Hypothalamus (tissue), 51 donors: ENCODE results near the gene TDP2.
A peak's percentile ranks its signal among the peaks of the same experiment; 100 is the strongest.

Experiments
- DNase-seq, 51 donors: peaks; one replicate each; lab custom pipeline; 2025; lab: John Stamatoyannopoulos, UW

Gene TDP2, protein sequence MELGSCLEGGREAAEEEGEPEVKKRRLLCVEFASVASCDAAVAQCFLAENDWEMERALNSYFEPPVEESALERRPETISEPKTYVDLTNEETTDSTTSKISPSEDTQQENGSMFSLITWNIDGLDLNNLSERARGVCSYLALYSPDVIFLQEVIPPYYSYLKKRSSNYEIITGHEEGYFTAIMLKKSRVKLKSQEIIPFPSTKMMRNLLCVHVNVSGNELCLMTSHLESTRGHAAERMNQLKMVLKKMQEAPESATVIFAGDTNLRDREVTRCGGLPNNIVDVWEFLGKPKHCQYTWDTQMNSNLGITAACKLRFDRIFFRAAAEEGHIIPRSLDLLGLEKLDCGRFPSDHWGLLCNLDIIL

DNA sequence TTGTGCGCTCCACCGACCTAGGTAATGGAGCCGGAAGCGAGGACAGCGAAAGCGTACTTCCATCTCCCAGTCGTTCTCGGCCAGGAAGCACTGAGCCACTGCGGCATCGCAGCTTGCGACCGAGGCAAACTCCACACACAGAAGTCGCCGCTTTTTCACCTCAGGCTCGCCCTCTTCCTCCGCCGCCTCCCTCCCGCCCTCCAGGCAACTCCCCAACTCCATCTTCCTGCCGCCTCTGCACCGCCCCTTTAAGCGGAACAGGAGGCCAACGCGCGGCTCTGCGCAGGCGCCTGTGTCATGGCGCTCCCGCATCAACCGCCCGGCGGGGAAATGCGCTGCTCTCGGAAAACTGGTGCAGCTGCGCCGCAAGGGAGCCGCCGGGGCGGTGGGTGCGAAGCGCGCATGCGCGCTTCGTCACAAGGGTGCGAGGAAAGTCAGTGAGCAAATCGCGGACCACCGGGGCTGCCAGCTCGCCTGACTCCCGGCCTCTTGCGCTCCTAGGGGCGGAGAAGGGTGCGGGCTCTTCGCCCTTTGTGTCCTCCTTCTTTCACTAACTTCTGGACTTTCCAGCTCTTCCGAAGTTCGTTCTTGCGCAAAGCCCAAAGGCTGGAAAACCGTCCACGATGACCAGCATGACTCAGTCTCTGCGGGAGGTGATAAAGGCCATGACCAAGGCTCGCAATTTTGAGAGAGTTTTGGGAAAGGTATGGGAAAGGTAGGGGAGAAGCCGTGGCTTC lies at the start of gene TDP2, which contains the start of gene ACOT13:
Gene TDP2 (minus strand): TSS at position 259 of the 737 bp plus-strand sequence. CDS start 37 bp downstream, at position 222.
Gene ACOT13 (plus strand): TSS at position 437 of the 737 bp plus-strand sequence. CDS start 187 bp downstream, at position 624.
- DNase-seq, result peak; percentile 71 to 96 (median 90)

DNA sequence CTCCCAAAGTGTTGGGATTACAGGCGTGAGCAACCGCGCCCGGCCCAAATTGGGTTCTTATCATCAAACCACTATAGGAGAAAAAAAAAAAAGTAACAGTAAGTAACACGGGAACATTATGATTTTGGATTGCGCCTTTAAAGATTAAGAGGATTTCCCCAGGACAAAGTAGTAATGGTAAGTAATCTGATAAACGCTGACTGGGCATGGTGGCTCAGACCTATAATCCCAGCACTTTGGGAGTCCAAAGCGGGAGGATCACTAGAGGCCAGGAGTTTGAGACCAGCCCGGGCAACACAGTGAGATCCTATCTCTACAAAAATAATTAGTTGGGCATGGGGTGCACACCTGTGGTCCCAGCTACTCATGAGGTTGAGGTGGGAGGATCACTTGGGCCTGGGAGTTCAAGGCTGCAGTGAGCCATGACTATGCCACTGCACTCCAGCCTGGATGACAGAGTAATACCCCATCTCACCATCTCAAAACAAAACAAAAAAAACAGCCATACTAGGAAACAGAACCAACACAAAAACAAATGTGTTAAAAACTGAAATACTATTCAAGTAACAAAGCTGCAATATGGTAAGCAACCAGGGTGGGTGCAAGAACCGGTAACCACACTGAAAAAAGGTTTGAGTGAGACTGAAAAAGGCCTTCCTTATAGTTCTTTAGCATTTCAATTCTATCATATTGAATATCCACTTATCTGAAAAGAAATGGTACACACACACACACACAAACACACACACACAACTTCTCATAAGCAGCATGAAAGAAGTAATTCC lies 44.0 kb upstream of the TDP2 start:
- no peak for DNase-seq

DNA sequence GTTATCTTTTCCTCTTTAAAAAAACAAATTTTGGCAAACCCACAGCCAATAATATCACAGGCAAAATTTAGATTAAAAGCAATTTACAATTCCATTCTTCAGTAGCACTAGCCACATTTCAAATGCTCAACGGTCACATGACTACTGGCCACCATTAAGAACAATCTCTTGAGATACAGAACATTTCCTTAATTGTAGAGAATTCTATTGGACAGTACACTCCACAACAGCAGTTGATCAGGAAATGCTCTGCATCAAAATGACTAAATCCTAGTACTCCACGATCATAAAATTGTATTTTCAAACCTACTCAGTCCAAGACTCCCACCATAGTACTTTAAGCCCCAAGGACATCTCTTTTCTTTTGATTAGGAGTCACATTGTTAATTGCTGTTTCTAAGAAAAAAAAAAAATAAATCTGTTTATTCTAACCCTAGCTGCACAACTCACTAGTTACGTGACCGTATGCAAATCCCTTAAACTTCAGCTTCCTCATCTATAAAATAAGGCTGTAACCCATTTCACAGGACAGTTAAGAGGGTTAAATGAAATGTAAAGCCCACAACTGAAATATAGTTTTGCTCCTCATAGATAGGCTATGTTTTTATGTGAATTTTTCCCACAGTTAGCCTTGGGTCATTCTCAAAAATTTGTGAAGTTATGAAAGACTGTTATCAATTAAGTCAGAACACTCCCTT lies 42.5 kb upstream of the TDP2 start:
- no peak for DNase-seq

DNA sequence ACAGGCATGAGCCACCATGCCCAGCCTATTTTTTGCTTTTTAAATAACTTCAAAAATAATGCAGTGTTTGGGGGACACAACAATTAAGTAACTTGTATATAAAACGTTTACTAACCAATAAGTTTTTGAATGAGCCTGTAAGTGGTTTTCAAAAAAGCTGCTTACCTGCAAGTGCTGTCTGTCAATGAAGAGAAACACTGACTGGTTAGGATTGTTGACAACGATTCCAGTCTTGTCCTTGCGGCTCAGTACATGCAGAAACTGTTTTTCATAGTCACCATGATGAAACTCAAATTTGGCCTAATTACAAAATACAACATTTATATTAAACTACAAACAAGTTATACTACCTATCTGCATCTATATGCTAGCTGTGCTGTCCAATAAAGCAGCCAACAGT lies 41.9 kb upstream of the TDP2 start:
- DNase-seq, result no peak

DNA sequence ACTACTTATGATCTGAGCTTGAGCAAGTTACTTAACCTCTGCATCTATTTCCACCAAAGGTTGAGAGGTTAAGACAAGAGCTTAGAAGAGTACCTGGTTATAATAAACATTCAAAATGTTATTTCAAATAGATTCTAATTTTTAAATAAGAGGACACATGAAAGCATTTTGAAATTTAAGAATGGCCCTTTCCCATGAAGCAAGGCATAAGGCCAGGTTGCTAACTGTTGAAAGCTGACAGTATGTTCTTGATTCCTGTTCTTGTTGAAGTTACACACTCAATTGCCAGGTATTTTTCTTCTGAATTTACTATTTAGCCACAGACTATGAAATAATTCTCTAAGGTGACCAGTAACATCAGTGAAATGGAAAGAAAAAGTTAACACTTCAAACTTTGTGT lies 37.8 kb upstream of the TDP2 start:
- no peak for DNase-seq

DNA sequence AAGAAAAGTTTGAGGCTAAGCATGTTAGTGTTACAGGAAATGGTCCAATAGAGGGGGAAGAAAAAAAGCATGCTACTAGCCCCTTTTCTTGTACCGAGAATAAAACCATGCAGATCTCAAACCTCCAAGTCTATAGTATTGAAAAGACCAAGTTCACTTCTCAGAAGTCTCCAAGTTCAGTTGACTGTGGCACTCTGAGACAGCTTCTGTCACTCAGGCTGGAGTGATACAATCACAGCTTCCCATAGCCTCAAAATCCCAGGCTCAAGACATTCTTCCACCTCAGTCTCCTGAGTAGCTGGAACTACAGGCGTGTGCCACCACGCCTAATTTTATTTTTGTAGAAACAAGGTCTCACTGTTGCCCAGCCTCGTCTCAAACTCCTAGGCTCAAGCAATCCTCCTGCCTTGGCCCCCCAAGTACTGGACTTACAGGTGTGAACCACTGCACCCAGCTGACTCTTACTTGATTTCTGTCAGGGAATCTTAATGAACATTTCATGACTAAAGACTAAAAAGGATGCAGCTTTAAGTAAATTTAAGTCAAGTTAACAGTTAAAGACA lies 36.1 kb upstream of the TDP2 start:
- no peak for DNase-seq

DNA sequence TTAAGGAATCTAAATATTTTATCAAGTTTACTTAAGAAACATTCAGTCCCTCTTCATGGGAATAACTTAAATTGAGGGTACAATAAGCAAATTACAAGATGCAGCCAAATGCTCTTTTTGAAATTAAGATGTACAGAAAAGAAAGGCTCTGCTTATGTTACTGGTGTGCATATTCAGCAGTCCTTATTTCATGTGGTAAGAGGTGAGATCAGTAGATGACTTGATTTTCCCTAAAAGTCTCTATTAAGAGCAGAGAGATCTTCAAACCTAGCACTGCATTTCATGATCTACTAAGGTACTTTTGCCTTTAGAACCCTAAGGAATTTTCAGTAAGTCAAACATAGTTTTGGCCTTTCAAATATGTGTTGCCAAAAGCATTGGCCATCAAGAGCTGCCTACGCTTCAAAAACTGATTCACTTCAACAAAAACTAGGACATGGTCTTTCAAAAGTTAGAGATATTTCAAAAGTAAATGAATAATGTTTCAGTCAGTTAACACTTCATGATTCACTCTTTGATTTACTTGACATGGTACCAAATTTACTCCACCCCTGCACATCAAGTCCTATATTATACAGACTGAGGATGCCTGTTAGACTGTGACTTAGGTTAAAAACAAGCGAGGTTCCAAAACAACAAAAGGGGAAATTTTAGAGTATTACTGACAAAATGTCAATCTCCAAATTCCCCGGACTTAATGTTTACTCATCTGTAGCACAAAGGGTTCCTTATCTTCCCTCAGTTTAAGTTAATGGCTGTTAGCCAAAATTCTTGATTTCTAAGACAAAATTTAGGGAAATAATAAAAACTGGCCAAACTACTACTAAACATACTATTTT lies 33.0 kb upstream of the TDP2 start:
- DNase-seq, result no peak

DNA sequence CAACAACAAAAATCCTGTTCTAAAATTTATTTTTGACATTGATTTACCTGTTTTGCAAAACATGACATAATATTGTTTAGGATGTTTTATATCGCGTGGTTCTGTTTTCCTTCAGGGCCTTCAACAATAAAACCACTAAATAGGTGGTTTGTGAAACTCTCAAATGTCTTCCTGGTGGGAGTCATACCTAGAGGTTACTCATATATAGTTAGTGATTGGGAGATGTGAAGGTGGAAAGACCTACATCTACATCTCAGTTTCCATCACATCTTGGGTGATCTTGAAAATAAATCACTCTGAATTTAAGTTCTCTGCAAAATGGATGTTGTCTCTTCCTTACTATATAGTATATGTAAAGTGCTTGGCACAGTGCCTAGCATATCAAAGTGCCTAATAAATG lies 29.4 kb upstream of the TDP2 start:
- DNase-seq, result no peak

DNA sequence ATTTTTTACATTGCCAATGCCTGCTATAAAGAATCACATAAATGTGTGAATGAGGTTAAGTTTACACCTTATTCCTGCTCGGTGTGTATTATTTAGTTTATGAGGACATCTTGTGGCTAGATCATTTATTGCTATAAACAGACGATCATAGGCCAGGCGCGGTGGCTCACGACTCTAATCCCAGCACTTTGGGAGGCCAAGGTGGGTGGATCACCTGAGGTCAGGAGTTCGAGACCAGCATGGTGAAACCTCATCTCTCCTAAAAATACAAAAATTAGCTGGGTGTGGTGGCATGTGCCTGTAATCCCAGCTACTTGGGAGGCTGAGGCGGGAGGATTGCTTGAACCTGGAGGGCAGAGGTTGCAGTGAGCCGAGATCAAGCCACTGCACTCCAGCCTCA lies 28.9 kb upstream of the TDP2 start:
- peak in 7 of 51 donors; percentile 5 to 14 (median 6) for DNase-seq

DNA sequence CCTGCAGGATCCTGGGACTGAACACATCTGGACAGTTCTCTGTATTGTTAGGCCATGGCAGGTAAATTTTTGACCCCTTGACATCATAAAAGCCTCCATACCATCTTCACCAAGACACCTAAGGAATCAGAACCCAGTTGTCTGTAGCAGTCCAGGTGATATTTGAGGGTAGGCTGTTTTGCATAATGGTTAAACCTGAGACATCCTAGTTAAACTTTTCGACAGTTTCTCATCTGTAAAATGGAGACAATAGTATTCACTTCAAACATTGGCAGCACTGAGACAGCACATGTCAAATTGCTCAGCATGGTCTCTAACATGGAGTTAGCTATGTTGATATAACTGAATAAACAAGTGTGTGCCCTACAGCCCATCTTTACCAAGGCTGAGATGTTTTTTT lies 27.5 kb upstream of the TDP2 start:
- no peak for DNase-seq

DNA sequence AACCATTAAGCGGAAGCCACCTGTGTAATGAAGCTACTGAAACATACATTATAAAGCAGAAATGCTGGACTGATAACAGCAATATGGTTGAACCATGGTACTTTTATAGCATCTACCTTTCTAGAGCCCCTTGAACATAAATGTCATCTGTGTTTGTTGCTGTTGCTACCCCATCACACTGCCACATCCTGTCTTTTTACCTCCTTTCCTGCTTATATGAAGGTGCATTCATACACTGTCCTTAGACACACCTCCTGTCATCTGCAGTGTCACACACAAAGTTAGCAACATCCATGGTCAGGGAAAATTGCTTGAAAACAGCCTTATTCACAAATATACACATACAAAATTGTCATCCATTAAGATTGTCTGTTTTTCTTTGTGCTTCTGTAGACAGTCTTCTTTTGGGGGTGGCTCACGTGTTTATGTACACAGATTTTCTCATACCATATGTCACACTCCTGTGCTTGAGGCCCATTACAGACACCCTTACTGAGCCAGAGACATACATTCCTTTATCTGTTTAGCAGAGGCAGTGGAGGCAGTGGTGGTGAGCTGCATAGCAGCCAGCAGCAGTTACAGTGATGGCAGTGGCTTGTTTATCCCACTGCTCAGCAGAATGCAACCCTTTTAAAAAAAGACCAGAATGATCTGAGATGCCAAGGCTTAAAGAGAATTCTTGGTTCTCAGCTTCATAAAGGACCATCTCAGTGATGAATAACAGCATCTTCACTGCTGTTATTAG lies 26.3 kb upstream of the TDP2 start:
- DNase-seq, result no peak

DNA sequence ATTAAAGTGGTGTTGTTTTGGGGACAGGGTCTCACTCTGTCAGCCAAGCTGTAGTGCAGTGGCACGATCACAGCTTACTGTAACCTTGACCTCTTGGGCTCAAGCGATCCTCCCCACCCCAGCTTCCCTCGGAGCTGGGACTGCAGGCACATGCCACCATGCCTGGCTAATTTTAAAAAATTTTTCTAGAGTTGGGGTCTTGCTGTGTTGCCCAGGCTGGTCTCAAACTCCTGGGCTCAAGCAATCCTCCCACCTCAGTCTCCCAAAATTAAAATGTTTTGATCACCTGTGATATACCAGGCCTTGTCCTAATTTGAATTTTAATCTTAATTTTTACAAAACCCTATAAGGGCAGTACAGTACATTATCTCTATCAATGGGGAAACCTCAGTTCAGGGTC lies 25.7 kb upstream of the TDP2 start:
- no peak for DNase-seq

DNA sequence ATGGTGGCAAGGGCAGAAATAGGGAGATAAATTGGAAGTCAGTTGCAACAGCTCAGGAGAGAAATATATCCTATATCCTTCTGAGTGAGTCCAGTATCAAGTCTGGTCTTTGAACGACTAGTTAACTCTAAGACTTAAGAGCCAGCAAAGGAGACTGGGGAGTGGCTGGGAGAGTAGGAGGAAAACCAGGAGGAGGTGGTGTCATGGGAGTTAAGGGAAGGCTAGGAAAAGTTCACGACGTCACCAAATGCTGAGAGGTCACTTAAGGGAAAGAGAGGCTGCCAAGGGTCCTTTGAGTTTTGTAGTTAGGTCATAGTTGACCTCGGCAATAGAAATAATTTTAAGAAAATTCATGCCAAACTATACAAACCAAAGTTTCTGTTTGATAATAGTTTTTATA lies 25.3 kb upstream of the TDP2 start:
- no peak for DNase-seq

DNA sequence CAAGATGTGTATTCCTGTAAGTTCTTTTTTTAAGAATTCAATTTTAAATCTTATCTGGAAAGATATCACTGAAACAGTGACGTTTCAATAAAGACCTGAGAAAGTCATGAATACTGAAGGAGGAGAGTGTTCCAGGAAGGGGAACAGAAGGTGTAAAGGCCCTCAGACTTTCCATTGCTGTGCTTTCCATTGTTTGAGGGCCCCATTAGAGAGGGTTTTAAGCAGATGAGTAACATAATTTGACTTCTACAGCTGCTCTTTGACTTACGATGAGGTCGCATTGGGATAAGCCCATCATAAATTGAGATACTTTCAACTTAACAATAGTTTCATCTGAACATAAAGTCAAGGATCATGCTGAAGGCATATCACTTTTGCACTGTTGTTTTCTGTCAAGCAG lies 24.9 kb upstream of the TDP2 start:
- no peak for DNase-seq

DNA sequence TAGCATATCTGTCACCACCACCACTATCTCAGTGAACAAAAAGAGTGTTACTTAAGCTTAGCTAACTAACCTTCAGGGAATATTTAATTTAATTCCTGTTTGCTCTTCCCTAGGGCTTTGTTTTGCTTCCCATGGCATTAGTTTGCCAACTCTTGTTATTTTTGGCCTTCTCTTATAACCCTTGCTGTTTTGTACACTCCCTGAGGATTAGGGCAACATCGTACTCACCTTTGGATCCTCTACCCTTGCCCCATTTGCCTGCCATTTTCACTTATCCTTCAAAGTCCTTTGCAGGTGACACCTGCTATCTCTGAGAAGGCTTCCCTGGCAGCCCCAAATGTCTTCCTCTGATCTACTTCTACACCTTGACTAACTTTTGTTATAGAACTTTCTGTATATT lies 23.9 kb upstream of the TDP2 start:
- no peak for DNase-seq

DNA sequence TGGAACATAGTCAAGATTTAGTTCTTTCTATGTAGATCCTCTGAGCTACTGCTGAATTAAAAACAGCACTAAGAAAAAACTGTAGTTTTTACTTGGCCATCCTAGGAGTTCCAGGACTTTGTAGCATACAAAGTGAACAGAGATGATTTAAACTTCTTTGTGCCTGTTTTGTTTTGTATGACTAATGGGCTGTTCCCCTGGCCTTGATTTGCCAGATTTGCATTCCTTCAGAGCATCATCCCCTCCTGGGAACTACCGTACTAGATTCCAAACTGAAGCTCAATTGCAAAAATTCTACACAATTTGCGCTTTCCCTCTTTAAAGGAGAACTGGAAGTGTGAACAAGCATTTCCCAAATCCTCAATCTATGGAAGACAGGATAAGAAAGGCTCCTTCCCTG lies 23.3 kb upstream of the TDP2 start:
- DNase-seq, result no peak

DNA sequence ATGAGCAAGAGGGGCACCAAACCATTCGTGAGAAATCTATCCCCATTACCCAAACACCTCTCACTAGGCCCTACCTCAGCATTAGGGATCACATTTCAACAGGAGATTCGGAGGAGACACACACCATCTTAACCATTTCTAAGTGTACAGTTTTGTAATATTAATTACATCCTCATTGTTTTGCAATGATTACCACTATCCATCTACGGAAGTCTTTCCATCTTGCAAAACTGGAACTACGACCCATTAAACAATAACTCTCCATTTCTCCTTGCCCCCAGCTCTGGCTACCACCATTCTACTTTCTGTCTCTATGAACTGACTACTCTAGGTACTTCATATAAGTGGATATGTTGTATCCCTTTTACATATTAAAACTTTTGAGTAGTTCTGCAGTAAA lies 20.2 kb upstream of the TDP2 start:
- DNase-seq, result no peak

DNA sequence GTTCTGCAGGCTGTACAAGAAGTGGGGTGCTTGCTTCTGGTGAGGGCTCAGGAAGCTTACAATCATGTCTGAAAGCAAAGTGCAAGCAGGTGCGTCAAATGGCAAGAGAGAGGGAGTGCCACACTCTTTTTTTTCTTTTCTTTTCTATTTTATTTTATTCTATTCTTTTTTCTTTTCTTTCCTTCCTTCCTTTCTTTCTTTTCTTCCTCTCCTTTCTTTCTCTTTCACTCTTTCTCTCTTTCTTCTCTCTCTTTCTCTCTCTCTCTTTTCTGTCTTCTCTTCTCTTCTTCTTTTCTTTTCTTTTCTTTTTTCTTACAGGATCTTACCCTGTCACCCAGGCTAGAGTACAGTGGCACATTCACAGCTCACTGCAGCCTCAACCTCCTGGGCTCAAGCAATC lies 19.7 kb upstream of the TDP2 start:
- no peak for DNase-seq
